Suprapubic skin (tissue), 3 donors: Measurements from ENCODE around the gene FES.
A peak's percentile ranks its signal among the peaks of the same experiment; 100 is the strongest.

Source experiments
- POLR2A ChIP-seq, 2 donors: fragments of 450-650 bp; IDR thresholded peaks; one replicate each; pipeline ENCODE4 v1.6.1; 2017; ENCODE audit warnings: antibody characterized with exemption in 2 of 2, mild to moderate bottlenecking in 2 of 2, moderate library complexity in 2 of 2
- TF ChIP-seq, protein P1 (sequence below), 2 donors: fragments of 200-600 bp in 1 of 2; fragments of 450-650 bp in 1 of 2; sonication (generic) in 1 of 2; IDR thresholded peaks; one replicate each; pipeline ENCODE4 v1.5.1; 2016 to 2019; ENCODE audit warnings: antibody characterized with exemption in 2 of 2, mild to moderate bottlenecking in 1 of 2, moderate library complexity in 1 of 2

DNA sequence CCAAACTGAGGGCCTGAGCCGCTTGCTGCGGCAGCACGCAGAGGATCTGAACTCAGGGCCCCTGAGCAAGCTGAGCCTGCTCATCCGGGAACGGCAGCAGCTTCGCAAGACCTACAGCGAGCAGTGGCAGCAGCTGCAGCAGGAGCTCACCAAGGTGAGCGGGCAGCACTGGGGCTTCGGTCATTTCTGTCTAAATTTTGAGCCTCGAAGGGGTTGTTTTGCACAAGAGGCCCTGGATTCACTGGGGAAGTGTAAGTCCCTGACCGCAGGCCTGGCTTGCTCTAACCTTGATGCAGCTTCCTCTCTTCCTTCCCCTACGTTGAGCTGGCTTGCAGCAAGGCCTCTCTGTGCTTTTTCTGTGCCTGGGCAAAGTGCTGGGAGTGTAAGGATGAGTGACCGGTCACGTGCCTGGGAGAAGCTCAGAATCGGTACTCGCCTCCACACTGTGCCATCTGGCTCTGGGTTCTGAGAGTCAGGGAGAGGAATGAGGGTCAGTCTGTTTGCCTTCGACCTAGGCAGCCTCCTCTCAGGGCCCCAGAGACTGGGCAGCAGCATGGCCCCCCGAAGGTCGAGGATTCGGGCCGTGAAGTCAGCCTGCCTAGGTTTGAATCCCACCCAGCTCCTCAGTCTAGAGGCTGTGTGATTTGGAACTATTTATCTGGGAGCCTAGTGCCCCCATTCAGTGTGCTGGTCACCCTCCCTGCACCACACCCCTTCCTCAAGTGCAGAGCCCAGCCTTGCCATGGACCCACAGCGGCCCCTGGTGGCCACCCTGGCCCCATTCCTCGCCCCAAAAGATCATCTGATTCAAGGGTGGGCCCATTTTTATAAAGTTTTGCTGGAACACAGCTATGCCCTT lies 1.4 kb downstream of the FES start:
- TF ChIP-seq POLR2A (IDR thresholded peaks at IDR 0.05) = no peak
- TF ChIP-seq, protein P1, sequence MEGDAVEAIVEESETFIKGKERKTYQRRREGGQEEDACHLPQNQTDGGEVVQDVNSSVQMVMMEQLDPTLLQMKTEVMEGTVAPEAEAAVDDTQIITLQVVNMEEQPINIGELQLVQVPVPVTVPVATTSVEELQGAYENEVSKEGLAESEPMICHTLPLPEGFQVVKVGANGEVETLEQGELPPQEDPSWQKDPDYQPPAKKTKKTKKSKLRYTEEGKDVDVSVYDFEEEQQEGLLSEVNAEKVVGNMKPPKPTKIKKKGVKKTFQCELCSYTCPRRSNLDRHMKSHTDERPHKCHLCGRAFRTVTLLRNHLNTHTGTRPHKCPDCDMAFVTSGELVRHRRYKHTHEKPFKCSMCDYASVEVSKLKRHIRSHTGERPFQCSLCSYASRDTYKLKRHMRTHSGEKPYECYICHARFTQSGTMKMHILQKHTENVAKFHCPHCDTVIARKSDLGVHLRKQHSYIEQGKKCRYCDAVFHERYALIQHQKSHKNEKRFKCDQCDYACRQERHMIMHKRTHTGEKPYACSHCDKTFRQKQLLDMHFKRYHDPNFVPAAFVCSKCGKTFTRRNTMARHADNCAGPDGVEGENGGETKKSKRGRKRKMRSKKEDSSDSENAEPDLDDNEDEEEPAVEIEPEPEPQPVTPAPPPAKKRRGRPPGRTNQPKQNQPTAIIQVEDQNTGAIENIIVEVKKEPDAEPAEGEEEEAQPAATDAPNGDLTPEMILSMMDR (IDR thresholded peaks at IDR 0.05) = peak; percentile 94 to 97
